Gastrocnemius medialis (tissue), 4 donors: ENCODE data around the gene GSK3A. TPM values are rescaled to one million over a fixed set of nuclear protein-coding genes. Genes with fewer than 3 reads are reported as not detected.

Experiments
- ATAC-seq, 2 donors: fragments of 150-250 bp; one replicate each; pipeline ENCODE4 v1.9.1; 2016
- DNase-seq, 2 donors: peaks; one replicate each; pipeline ENCODE4 v3.0.0-alpha.2; 2019
- H3K27ac ChIP-seq, 4 donors: fragments of 200-600 bp; sonication (generic); 1 replicate in 1 of 4; 2 replicates in 3 of 4; pipeline ENCODE4 v1.5.1; 2016 to 2018; ENCODE audit warnings: mild to moderate bottlenecking in 2 of 4, moderate library complexity in 1 of 4
- H3K27me3 ChIP-seq, 3 donors: fragments of 200-600 bp; sonication (generic) in 2 of 3; 1 replicate in 1 of 3; 2 replicates in 2 of 3; pipeline versions ENCODE4 v1.5.1 to v1.6.0; 2016 to 2019; ENCODE audit warnings: mild to moderate bottlenecking in 1 of 3, moderate library complexity in 1 of 3
- H3K36me3 ChIP-seq, 2 donors: fragments of 200-600 bp; sonication (generic) in 1 of 2; one replicate each; pipeline ENCODE4 v1.5.1; 2017 to 2018
- H3K4me1 ChIP-seq, 2 donors: fragments of 200-600 bp; sonication (generic) in 1 of 2; one replicate each; pipeline ENCODE4 v1.5.1; 2016 to 2017; ENCODE audit warnings: mild to moderate bottlenecking in 2 of 2
- H3K4me3 ChIP-seq, 4 donors: fragments of 200-600 bp; sonication (generic) in 3 of 4; 1 replicate in 1 of 4; 2 replicates in 3 of 4; pipeline ENCODE4 v1.5.1; 2016 to 2019; ENCODE audit warnings: mild to moderate bottlenecking in 2 of 4
- H3K9me3 ChIP-seq, 3 donors: fragments of 200-600 bp; sonication (generic) in 2 of 3; 1 replicate in 1 of 3; 2 replicates in 2 of 3; pipeline ENCODE4 v1.5.1; 2016 to 2019
- CTCF ChIP-seq, 5 experiments: fragments of 450-650 bp in 3 of 5; fragments of 200-600 bp in 2 of 5; sonication (generic) in 2 of 5; IDR thresholded peaks in 4 of 5; conservative IDR thresholded peaks in 1 of 5; 1 replicate in 4 of 5; 2 replicates in 1 of 5; pipeline ENCODE4 v1.5.1; 2016 to 2019; ENCODE audit warnings: antibody characterized with exemption in 5 of 5, mild to moderate bottlenecking in 3 of 5, moderate library complexity in 3 of 5
- POLR2A ChIP-seq, 2 donors: fragments of 450-650 bp; IDR thresholded peaks; one replicate each; pipeline ENCODE4 v1.6.1; 2017; ENCODE audit warnings: antibody characterized with exemption in 2 of 2, mild to moderate bottlenecking in 2 of 2, moderate library complexity in 2 of 2
- in situ Hi-C, 4 donors: fragments of 200-750 bp; cut with MboI; loops; one replicate each; pipeline versions ENCODE4 v1.15.0 to v1.8.0; 2017; ENCODE audit warnings: low sequenced_read_pairs in 4 of 4
- intact Hi-C: fragments of 100-400 bp; cut with DNase I; formaldehyde crosslinking; loops from one replicate; pipeline ENCODE4 v1.15.1; 2023; ENCODE audit warnings: low total_unique reads
- total RNA-seq, 4 donors: library from RNA; depleted of rRNA; stranded (reverse); fragments of >200 nt; gene quantifications; one replicate each; pipeline versions ENCODE4 v1.1.0 to v1.2.3, GENCODE V29; 2016

The GSK3A gene
- total RNA-seq, 4 donors from 2014 or later: 24.2 to 48.0 (median 40.1) TPM

GRCh38 chr19:42232435-42232834, 10.0 kb downstream of the GSK3A start:
- Histone ChIP-seq H3K36me3 (peaks cover 0 to 92% of the 10 kb centered on the region in 2 donors), H3K27ac (no peak overlapping the region), H3K4me1 (no peaks in the 10 kb centered on the region), H3K4me3 (no peak overlapping the region), H3K9me3 (no peaks in the 10 kb centered on the region), H3K27me3 (no peaks in the 10 kb centered on the region)
- TF ChIP-seq POLR2A (IDR thresholded peaks at IDR 0.05) (no peak), CTCF (IDR thresholded peaks at IDR 0.05 in 4 of 5, conservative IDR thresholded peaks at IDR 0.05 in 1 of 5) (no peak)
- DNase-seq (no peak), ATAC-seq (no peak)
- in situ Hi-C loops (no loop called here), intact Hi-C loops (no loop called here)

- ATAC-seq: no peak
- TF ChIP-seq CTCF (IDR thresholded peaks at IDR 0.05 in 4 of 5, conservative IDR thresholded peaks at IDR 0.05 in 1 of 5) (no peak), POLR2A (IDR thresholded peaks at IDR 0.05) (no peak)
- Histone ChIP-seq H3K27me3 (no peaks in the 10 kb centered on the region), H3K4me1 (no peaks in the 10 kb centered on the region), H3K36me3 (peaks cover 0 to 96% of the 10 kb centered on the region in 2 donors), H3K27ac (no peak overlapping the region), H3K9me3 (no peaks in the 10 kb centered on the region), H3K4me3 (no peak overlapping the region)
- DNase-seq: no peak
- in situ Hi-C loops (no loop called here), intact Hi-C loops (no loop called here)
These were observed 11.8 kb downstream of the GSK3A start for GRCh38 chr19:42230571-42230970.

GRCh38 chr19:42229855-42230351, 12.5 kb downstream of the GSK3A start:
- TF ChIP-seq POLR2A (IDR thresholded peaks at IDR 0.05) (no peak), CTCF (IDR thresholded peaks at IDR 0.05 in 4 of 5, conservative IDR thresholded peaks at IDR 0.05 in 1 of 5) (no peak)
- Histone ChIP-seq H3K36me3 (peaks cover 0 to 96% of the 10 kb centered on the region in 2 donors), H3K9me3 (no peaks in the 10 kb centered on the region), H3K4me1 (no peaks in the 10 kb centered on the region), H3K27ac (no peak overlapping the region), H3K4me3 (no peak overlapping the region), H3K27me3 (no peaks in the 10 kb centered on the region)
- in situ Hi-C loops (no loop called here), intact Hi-C loops (no loop called here)
- no peak for DNase-seq
- peak in 1 of 2 donors; percentile 21 for ATAC-seq

- Histone ChIP-seq H3K9me3 (no peaks in the 10 kb centered on the region), H3K27me3 (no peaks in the 10 kb centered on the region), H3K4me3 (no peak overlapping the region), H3K4me1 (no peaks in the 10 kb centered on the region), H3K36me3 (peaks cover 0 to 96% of the 10 kb centered on the region in 2 donors), H3K27ac (no peak overlapping the region)
- no peak for ATAC-seq
- DNase-seq: no peak
- TF ChIP-seq CTCF (IDR thresholded peaks at IDR 0.05 in 4 of 5, conservative IDR thresholded peaks at IDR 0.05 in 1 of 5): no peak
- TF ChIP-seq POLR2A (IDR thresholded peaks at IDR 0.05): no peak
- intact Hi-C loops (no loop called here), in situ Hi-C loops (no loop called here)
These were observed 13.0 kb downstream of the GSK3A start for GRCh38 chr19:42229301-42229854.

GRCh38 chr19:42228641-42229040, 13.8 kb downstream of the GSK3A start:
- no peak overlapping the region for H3K4me3 ChIP-seq
- intact Hi-C loops: no loop called here
- no peaks in the 10 kb centered on the region for H3K27me3 ChIP-seq
- no peak overlapping the region for H3K27ac ChIP-seq
- peaks cover 0 to 92% of the 10 kb centered on the region in 2 donors for H3K36me3 ChIP-seq
- H3K9me3 ChIP-seq: no peaks in the 10 kb centered on the region
- DNase-seq (no peak), ATAC-seq (no peak)
- H3K4me1 ChIP-seq: no peaks in the 10 kb centered on the region
- TF ChIP-seq POLR2A (IDR thresholded peaks at IDR 0.05): no peak
- no peak for TF ChIP-seq CTCF (IDR thresholded peaks at IDR 0.05 in 4 of 5, conservative IDR thresholded peaks at IDR 0.05 in 1 of 5)
- in situ Hi-C loops: no loop called here
